A549 treated with AZD2906 at 1 μM for 4 hours (cell line): ENCODE measurements around the gene TCP11X2. TPM values are rescaled to one million over a fixed set of nuclear protein-coding genes. Genes with fewer than 3 reads are reported as not detected.

Experiments
- total RNA-seq: library from RNA; stranded (reverse); fragments of 200-300 nt; extraction: Qiagen RNA extraction; gene quantifications from 5 replicates; pipeline ENCODE4 v1.2.3, GENCODE V29; 2022

TCP11X2 gene
- not detected in 5 replicates for total RNA-seq

DNA sequence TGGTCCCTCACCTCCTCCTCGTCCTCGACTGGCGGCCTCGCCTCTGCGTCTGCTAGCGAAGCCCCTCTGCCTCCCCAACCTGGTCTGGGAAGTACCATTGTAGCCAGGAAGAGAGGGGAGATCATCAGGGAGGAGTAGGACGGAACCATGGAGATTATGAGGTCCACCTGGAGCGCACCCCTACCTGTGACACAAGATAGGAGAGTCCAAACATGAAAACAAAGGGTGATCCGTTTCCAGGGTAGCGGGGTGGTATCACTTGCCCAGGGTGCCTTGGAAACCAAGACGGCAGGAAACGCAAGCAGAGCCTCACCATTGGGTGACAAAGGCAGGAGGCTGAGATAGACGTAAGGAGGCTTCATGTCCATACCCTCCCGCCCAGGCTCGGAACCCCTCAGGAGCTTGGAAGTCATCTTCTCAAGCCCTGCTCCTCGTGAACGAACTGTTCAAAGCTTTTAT, at the start of gene TCP11X2:
TSS of gene TCP11X2 (minus strand) at position 51 of the 459 bp plus-strand sequence.

GRCh38 chrX:102515975-102516941, 44.6 kb upstream of the TCP11X2 start, which contains the start of gene TMSB15A:
Gene TMSB15A (minus strand): TSS chrX:102516739.

GRCh38 chrX:102439908-102440307, 31.7 kb downstream of the TCP11X2 start, which contains the start of gene NXF2B:
Gene NXF2B (minus strand): TSS chrX:102440008. CDS start chrX:102380036, 59,972 bp downstream.

Other genes starting within 250 kb of the TCP11X2 start
- gene NXF2, start 224.6 kb downstream of the TCP11X2 start, total RNA-seq = 0.03 TPM in 2 of 5 replicates, not detected in the others
- gene NXF2B, start 31.8 kb downstream of the TCP11X2 start, total RNA-seq = 0.03 TPM in 2 of 5 replicates, not detected in the others
- 0.33 to 0.81 TPM (median 0.56 TPM) in 5 replicates for gene TMSB15A, start 44.9 kb upstream of the TCP11X2 start, total RNA-seq
- 8.1 to 13.3 TPM (median 9.2 TPM) in 5 replicates for gene ARMCX5, start 127.7 kb upstream of the TCP11X2 start, total RNA-seq
- gene GPRASP1, start 179.7 kb upstream of the TCP11X2 start, total RNA-seq = 0.24 to 0.30 TPM (median 0.25 TPM) in 5 replicates
- 4.7 to 8.5 TPM (median 5.7 TPM) in 5 replicates for gene GPRASP2, start 240.6 kb upstream of the TCP11X2 start, total RNA-seq
- 2.6 to 3.9 TPM (median 3.1 TPM) in 5 replicates for gene GPRASP3, start 248.9 kb upstream of the TCP11X2 start, total RNA-seq